GM19452 (cell line): ENCODE measurements around the gene UGT2B17.
A peak's percentile ranks its signal among the peaks of the same experiment; 100 is the strongest.
"Not testable (repeated sequence)": the region's sequence is repeated elsewhere in the genome, so short reads cannot be mapped to it uniquely, and the experiment has no call there.

Source experiments
- ATAC-seq: cut with Tn5 transposase; IDR thresholded peaks from one replicate; pipeline ENCODE4 v1.9.1; 2021; ENCODE audit not compliant: unreplicated experiment

Gene UGT2B17

GRCh38 chr4:68576272-68577125 is at the start of gene UGT2B17:
Gene UGT2B17, minus strand, starts transcription at chr4:68576322. Its CDS starts 7,838 bp downstream, at chr4:68568484.
- ATAC-seq, result peak; percentile 83

- peak; percentile 78 for ATAC-seq
Measured at GRCh38 chr4:68622731-68623130, 46.6 kb upstream of the UGT2B17 start.

- ATAC-seq, result peak; percentile 67
Measured at GRCh38 chr4:68617003-68617698, 41.0 kb upstream of the UGT2B17 start.

GRCh38 chr4:68615699-68616422 is 39.7 kb upstream of the UGT2B17 start:
- ATAC-seq, result no peak

GRCh38 chr4:68613752-68614151 is 37.6 kb upstream of the UGT2B17 start:
- ATAC-seq, result no peak

- ATAC-seq, result no peak
Measured at GRCh38 chr4:68606240-68606639, 30.1 kb upstream of the UGT2B17 start.

- ATAC-seq, result no peak
Measured at GRCh38 chr4:68599150-68599549, 23.0 kb upstream of the UGT2B17 start.

- ATAC-seq, result no peak
Measured at GRCh38 chr4:68597482-68597881, 21.4 kb upstream of the UGT2B17 start.

- ATAC-seq, result no peak
Measured at GRCh38 chr4:68594678-68595077, 18.6 kb upstream of the UGT2B17 start.

- no peak for ATAC-seq
Measured at GRCh38 chr4:68593112-68593511, 17.0 kb upstream of the UGT2B17 start.

- no peak for ATAC-seq
Measured at GRCh38 chr4:68592673-68593072, 16.6 kb upstream of the UGT2B17 start.

GRCh38 chr4:68591204-68591603 is 15.1 kb upstream of the UGT2B17 start:
- no peak for ATAC-seq

- ATAC-seq, result no peak
Measured at GRCh38 chr4:68589790-68590189, 13.7 kb upstream of the UGT2B17 start.

- ATAC-seq, result no peak
Measured at GRCh38 chr4:68582339-68582717, 6.2 kb upstream of the UGT2B17 start.

GRCh38 chr4:68581383-68582338 is 5.5 kb upstream of the UGT2B17 start:
- no peak for ATAC-seq

GRCh38 chr4:68577590-68577989 is 1.5 kb upstream of the UGT2B17 start:
- ATAC-seq, result no peak

- not testable (repeated sequence) for ATAC-seq
Measured at GRCh38 chr4:68575636-68576035, 486 bp downstream of the UGT2B17 start.

GRCh38 chr4:68575081-68575480 is 1.0 kb downstream of the UGT2B17 start:
- ATAC-seq, result no peak

- ATAC-seq, result no peak
Measured at GRCh38 chr4:68572653-68573170, 3.4 kb downstream of the UGT2B17 start.

- ATAC-seq, result no peak
Measured at GRCh38 chr4:68570122-68570507, 6.0 kb downstream of the UGT2B17 start.
